Glutamatergic neuron (in vitro differentiated cells): ENCODE data around the gene NBPF26. TPM values are rescaled to one million over a fixed set of nuclear protein-coding genes. Genes with fewer than 3 reads are reported as not detected.
"Not testable (repeated sequence)": the region's sequence is repeated elsewhere in the genome, so short reads cannot be mapped to it uniquely, and the experiment has no call there.

Experiments used
- DNase-seq: peaks from one replicate; pipeline ENCODE4 v3.0.0; 2022
- H3K27ac Mint-ChIP-seq: one replicate; pipeline ENCODE4 v1.8.0; 2020; ENCODE audit warnings: mild to moderate bottlenecking, mixed read lengths, inconsistent platforms; ENCODE audit not compliant: unreplicated experiment
- H3K27me3 Mint-ChIP-seq: one replicate; pipeline ENCODE4 v1.8.0; 2020; ENCODE audit warnings: mild to moderate bottlenecking, moderate library complexity, mixed read lengths, inconsistent platforms; ENCODE audit not compliant: unreplicated experiment
- H3K36me3 Mint-ChIP-seq: one replicate; pipeline ENCODE4 v1.8.0; 2020; ENCODE audit warnings: mild to moderate bottlenecking, mixed read lengths, inconsistent platforms; ENCODE audit not compliant: unreplicated experiment
- H3K4me1 Mint-ChIP-seq: one replicate; pipeline ENCODE4 v1.8.0; 2020; ENCODE audit warnings: mild to moderate bottlenecking, low read depth, mixed read lengths, inconsistent platforms; ENCODE audit not compliant: unreplicated experiment
- H3K4me3 Mint-ChIP-seq: one replicate; pipeline ENCODE4 v1.8.0; 2020; ENCODE audit warnings: mild to moderate bottlenecking, mixed read lengths, inconsistent platforms; ENCODE audit not compliant: unreplicated experiment
- H3K9me3 Mint-ChIP-seq: one replicate; pipeline ENCODE4 v1.8.0; 2020; ENCODE audit warnings: mild to moderate bottlenecking, moderate library complexity, mixed read lengths, inconsistent platforms; ENCODE audit not compliant: unreplicated experiment
- total RNA-seq: library from RNA; stranded (reverse); fragmentation: NEBNext Ultra II Directional; extraction: Animal tissue kit (Norgen Biotek cat#: 25700); gene quantifications from one replicate; pipeline ENCODE4 v1.2.1, GENCODE V29; 2021; ENCODE audit not compliant: unreplicated experiment

The NBPF26 gene
- total RNA-seq, 1 donor from 2014 or later = 1.0 TPM

DNA sequence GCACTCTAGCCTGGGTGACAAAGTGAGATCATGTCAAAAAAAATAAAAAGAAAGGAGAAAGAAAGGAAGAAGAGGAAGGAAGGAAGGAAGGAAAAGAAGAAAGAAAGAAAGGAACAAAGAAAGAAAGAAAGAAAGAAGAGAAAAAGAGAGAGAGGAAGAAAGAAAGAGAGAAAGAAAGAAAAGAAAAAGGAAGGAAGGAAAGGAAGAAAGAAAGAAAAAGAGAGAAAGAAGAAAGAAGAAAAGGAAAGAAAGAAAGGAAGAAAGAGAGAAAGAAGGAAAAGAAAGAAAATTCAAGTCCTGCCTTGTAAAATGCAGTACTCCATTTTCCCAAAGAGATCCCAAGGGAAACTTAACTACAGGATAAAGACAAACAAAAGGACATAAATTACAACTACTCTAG lies 154.5 kb downstream of the NBPF26 start:
- H3K27me3 Mint-ChIP-seq, DNase-seq, H3K9me3 Mint-ChIP-seq, H3K4me3 Mint-ChIP-seq, H3K27ac Mint-ChIP-seq, H3K36me3 Mint-ChIP-seq, H3K4me1 Mint-ChIP-seq: not testable (repeated sequence)

- H3K9me3 Mint-ChIP-seq, DNase-seq, H3K4me1 Mint-ChIP-seq, H3K27ac Mint-ChIP-seq, H3K27me3 Mint-ChIP-seq, H3K36me3 Mint-ChIP-seq, H3K4me3 Mint-ChIP-seq: not testable (repeated sequence)
Observed at GRCh38 chr1:120880056-120880455, 156.3 kb downstream of the NBPF26 start.

- not testable (repeated sequence) for H3K36me3 Mint-ChIP-seq, H3K27me3 Mint-ChIP-seq, DNase-seq, H3K4me3 Mint-ChIP-seq, H3K9me3 Mint-ChIP-seq, H3K27ac Mint-ChIP-seq, H3K4me1 Mint-ChIP-seq
Observed at GRCh38 chr1:120881934-120882333, 158.2 kb downstream of the NBPF26 start.

Other genes with a start within 250 kb of the NBPF26 start
- gene PPIAL4A, start 165.8 kb downstream of the NBPF26 start, total RNA-seq = not detected